OCI-LY1 (cell line): ENCODE measurements around the gene IGF2BP3.

Experiments
- CTCF ChIP-seq: fragments of 200-600 bp; sonication (generic), shearing (Covaris generic); IDR thresholded peaks from 2 replicates; pipeline ENCODE4 v1.5.1; 2017; ENCODE audit warnings: mild to moderate bottlenecking, antibody characterized with exemption, low read length, moderate library complexity, mixed read lengths
- EZH2 ChIP-seq: fragments of 200-600 bp; sonication (generic), shearing (Covaris generic); IDR thresholded peaks from 2 replicates; pipeline ENCODE4 v1.8.0; 2017; ENCODE audit warnings: borderline replicate concordance, mixed run types, mild to moderate bottlenecking, antibody characterized with exemption, low read length, moderate library complexity, mixed read lengths

GRCh38 chr7:23422909-23423308 is 47.4 kb downstream of the IGF2BP3 start:
- TF ChIP-seq CTCF = no peak
- TF ChIP-seq EZH2 = no peak
